AG04449 (cell line): ENCODE data around the gene ADAMTS16.

ENCODE experiments used
- CTCF ChIA-PET: fragments of 350-600 bp; formaldehyde crosslinking; extraction: SDS; loops from one replicate; lab custom pipeline; 2021; ENCODE audit warnings: antibody characterized with exemption; lab: Yijun Ruan, JAX
- POLR2A ChIA-PET: fragments of 400-600, 350-600 bp; formaldehyde crosslinking; extraction: SDS; loops from one replicate; lab custom pipeline; 2020; ENCODE audit warnings: antibody characterized with exemption, inconsistent platforms; lab: Yijun Ruan, JAX
- DNase-seq: peaks from one replicate; pipeline ENCODE4 v3.0.0-alpha.2; 2010; ENCODE audit warnings: low read depth, low spot score
- H3K4me3 ChIP-seq: 2 replicates; pipeline ENCODE4 v1.5.1; 2011; ENCODE audit warnings: low read depth, mild to moderate bottlenecking, control low read depth, low read length
- TF ChIP-seq, protein P1 (sequence below): IDR thresholded peaks from one replicate; pipeline ENCODE4 v1.5.1; 2011; ENCODE audit warnings: mild to moderate bottlenecking, moderate library complexity, low read length, control low read depth, inconsistent platforms; ENCODE audit not compliant: insufficient read depth; ENCODE audit errors: missing control alignments

The ADAMTS16 gene

DNA sequence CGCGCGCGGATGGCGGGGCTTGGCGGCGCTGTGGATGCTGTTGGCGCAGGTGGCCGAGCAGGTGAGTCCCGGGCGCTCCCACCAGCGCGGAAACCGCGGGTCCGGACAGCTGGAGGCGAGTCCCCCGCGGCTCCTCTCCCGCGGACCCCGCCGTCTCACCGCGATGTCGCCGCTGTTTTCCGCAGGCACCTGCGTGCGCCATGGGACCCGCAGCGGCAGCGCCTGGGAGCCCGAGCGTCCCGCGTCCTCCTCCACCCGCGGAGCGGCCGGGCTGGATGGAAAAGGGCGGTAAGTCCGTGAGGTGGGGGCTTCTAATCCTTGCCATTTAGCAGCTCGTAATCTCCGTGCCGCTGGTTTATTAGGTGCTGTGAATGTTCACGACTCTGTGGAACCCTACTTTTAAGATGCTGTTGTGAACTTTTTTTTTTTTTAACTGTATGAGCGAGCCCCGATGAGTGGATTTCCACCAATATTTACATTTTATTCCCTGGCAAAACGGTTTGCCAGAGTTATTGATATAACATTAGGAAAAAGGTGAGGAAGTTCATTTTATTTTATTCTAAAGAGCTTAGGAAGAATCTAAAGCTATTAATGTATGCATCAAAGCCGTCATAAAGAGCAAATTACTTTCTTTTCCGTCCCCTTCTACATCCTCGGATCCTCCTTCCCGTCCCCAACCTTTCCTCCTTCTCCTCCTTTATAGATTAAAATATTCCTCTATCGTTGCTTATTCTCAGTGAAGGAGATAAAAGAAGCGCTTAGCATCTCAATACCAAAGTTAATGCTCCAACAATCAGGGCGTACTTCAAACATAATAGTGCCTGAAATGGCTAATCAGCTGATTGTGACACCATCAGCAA lies 579 bp downstream of the ADAMTS16 start:
- TF ChIP-seq, protein P1, sequence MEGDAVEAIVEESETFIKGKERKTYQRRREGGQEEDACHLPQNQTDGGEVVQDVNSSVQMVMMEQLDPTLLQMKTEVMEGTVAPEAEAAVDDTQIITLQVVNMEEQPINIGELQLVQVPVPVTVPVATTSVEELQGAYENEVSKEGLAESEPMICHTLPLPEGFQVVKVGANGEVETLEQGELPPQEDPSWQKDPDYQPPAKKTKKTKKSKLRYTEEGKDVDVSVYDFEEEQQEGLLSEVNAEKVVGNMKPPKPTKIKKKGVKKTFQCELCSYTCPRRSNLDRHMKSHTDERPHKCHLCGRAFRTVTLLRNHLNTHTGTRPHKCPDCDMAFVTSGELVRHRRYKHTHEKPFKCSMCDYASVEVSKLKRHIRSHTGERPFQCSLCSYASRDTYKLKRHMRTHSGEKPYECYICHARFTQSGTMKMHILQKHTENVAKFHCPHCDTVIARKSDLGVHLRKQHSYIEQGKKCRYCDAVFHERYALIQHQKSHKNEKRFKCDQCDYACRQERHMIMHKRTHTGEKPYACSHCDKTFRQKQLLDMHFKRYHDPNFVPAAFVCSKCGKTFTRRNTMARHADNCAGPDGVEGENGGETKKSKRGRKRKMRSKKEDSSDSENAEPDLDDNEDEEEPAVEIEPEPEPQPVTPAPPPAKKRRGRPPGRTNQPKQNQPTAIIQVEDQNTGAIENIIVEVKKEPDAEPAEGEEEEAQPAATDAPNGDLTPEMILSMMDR = no peak
- H3K4me3 ChIP-seq = peak overlapping the region; percentile 12
- POLR2A ChIA-PET = interaction anchor here (1.3 kb wide), 1 partner anchor 281 kb away, joined by 5 read pairs; the partner anchor contains the start of gene ICE1
- CTCF ChIA-PET = interaction anchor here (0.7 to 5.0 kb wide), 22 partner anchors 9 to 279 kb away, joined by 3 to 112 read pairs (median 4); partner anchors contain the start of gene ICE1
- no peak for DNase-seq

DNA sequence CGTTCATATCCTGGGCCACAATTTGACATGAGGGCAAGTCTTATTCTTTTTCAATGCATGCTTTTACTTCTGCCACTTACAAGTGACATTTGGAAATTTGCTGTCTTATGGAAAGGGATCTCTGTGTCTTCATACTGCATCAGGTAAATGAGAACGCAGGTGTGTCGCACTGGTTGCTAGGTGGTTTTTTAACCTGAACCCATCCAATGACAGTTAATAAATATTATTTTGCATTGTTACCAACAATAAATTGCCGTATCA lies 1.1 kb downstream of the ADAMTS16 start:
- ChIA-PET CTCF (interaction anchor here (0.8 to 5.0 kb wide), 14 partner anchors 9 to 279 kb away, joined by 3 to 112 read pairs (median 5); partner anchors contain the start of gene ICE1), POLR2A (interaction anchor here (1.3 kb wide), 1 partner anchor 281 kb away, joined by 5 read pairs; the partner anchor contains the start of gene ICE1)
- no peak for DNase-seq

DNA sequence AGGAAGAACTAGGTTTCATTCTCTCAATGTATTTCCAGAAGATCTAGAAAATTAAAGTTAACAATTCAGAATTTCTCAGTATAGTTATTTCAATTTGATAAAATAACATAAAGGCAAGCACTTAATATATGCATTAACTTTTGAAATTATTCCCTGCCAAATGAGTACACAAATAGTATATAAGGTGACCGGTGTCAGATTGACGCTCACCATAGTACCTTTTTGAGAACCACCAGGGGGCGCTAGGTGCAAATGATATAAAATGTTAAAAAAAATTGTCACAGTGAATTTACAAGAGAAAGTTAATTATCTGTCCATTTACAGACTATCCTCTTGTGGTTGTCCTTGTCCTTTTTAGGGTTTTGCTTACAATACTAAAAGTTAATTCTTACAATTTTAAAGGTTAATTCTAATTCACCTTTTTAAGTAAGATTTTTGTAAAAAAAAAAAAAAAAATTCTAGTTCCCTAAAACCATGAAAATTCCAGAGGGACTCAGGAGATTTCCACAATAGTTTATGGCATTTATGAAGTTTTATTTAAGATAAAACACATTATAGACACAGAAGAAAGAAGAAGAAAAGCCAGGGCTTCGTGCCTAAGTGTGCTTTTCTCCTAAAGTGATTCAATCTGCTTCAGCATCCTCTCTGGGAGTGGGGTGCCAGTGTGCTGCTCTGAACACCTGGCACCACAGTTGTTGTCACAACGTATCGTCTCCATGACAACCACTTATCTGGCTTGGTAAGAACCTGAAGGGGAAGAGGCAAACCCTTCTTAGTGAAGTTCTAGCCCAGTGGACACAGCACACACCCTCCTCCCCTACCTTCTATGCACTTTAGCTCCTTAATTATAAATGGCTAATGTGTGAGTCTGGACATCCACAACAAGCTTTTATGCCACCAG lies 1.7 kb downstream of the ADAMTS16 start:
- no peak for DNase-seq
- H3K4me3 ChIP-seq = no peak overlapping the region
- TF ChIP-seq, protein P1 = peak; percentile 40
- POLR2A ChIA-PET = no interaction called here
- CTCF ChIA-PET = interaction anchor here (0.8 to 5.6 kb wide), 20 partner anchors 11 to 278 kb away, joined by 3 to 112 read pairs (median 4); partner anchors contain the start of gene ICE1

More for the DNA sequence above, 1.1 kb downstream of the ADAMTS16 start:
- TF ChIP-seq, protein P1 = no peak
- H3K4me3 ChIP-seq = no peak overlapping the region

DNA sequence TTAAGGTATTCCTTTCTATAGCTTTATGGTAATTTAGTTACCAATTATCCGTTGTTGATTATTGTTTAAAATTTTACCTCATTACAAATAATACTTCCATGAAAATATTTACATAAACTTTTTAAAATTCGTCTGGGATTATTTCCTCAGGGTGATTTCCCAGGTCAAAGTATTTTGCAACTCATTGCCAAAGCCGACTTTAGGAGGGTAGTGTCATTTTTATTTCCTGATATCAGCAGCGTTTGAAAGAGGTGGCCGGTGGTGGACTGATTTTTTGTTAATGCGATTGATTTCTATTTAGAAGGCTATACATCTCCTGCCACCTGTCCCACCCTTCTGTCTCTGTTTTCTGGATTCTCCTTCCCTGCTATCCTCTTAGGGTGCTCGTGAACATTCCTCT lies 4.3 kb downstream of the ADAMTS16 start:
- H3K4me3 ChIP-seq = no peak overlapping the region
- ChIA-PET POLR2A (no interaction called here), CTCF (interaction anchor here (0.9 to 5.6 kb wide), 7 partner anchors 8 to 279 kb away, joined by 3 to 100 read pairs (median 5); partner anchors contain the start of gene ICE1)
- DNase-seq = no peak
- TF ChIP-seq, protein P1 = no peak

DNA sequence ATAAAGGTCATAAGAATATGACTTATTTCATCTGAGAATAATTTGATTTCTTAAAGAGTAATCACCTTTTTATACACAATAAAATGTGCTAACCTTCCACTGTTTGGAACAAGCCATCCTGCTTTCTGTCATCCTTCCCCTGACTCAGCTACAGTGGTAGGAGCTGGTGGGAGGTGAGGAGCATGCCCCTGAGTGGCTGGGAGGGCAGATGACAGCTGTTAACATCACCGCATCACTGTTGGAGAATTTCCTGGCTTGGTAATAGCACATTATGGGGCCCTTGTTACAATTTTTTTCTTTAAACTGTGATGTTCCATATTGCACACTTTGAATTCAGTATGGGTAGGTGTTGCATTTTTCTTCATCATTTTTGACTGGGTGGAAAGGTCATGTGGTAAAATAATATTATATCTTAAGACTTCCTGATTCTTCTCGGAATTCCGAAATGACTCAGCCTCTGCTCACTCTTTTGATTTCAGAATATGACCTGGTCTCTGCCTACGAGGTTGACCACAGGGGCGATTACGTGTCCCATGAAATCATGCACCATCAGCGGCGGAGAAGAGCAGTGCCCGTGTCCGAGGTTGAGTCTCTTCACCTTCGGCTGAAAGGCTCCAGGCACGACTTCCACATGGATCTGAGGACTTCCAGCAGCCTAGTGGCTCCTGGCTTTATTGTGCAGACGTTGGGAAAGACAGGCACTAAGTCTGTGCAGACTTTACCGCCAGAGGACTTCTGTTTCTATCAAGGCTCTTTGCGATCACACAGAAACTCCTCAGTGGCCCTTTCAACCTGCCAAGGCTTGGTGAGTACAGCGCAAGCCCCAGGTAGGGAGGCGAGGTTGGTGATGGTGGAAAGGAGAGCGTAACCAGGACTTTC lies 5.8 kb downstream of the ADAMTS16 start:
- no peak overlapping the region for H3K4me3 ChIP-seq
- ChIA-PET CTCF (interaction anchor here (1.1 to 5.6 kb wide), 5 partner anchors 195 to 274 kb away, joined by 3 to 100 read pairs (median 4); partner anchors contain the start of gene ICE1), POLR2A (no interaction called here)
- DNase-seq = no peak
- TF ChIP-seq, protein P1 = no peak
